Measurements from ENCODE around the gene SPIRE2. TPM values are rescaled to one million over a fixed set of nuclear protein-coding genes. Genes with fewer than 3 reads are reported as not detected.

The SPIRE2 gene
- total and polyA plus RNA-seq, 2 of the 4 experiments (the other 2 are of a cell fraction), result 0.72 to 1.9 TPM

DNA sequence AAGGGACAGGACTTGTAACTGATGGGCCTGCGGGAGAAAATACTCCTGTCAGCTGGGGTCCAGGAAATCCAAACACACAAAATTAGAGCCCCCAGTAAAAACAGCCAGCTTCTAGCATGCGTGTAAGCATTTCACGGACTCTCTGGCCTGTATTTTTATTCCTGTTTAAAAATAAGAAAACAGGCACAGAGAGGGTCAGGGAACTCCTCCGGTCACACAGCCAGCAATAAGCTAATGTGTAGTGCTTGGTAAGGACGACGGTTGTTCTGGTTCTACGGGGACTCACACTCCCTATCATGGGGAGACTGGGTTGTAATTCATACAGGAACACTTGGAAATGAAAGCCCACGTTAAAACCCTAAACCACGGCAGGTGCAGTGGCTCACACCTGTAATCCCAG is 43.6 kb downstream of the SPIRE2 start:
- Histone ChIP-seq H3K36me3 (ENCODE audit: control insufficient read depth, insufficient read depth, low read length) (peaks cover 15% of the 10 kb centered on the region), H3K4ac (ENCODE audit: low read depth, low read length) (no peak overlapping the region), H2BK120ac (ENCODE audit: low read depth, low read length) (no peak overlapping the region), H2AK5ac (ENCODE audit: low read depth, low read length) (no peak overlapping the region), H4K8ac (ENCODE audit: low read depth in 2 of 2, low read length in 2 of 2) (no peak overlapping the region), H3K4me3 (ENCODE audit: insufficient read depth, low read depth, low read length) (no peak overlapping the region), H3K9me1 (ENCODE audit: insufficient read depth, low read length) (peaks cover 4% of the 10 kb centered on the region; the same call in 1 of the 2 replicates), H3K27ac (ENCODE audit: insufficient read depth, low read length) (no peak overlapping the region), H2BK15ac (ENCODE audit: low read depth, low read length) (no peak overlapping the region), H2BK20ac (ENCODE audit: low read depth, low read length) (no peak overlapping the region), H4K20me1 (ENCODE audit: insufficient read depth, low read length) (peaks cover 29% of the 10 kb centered on the region), H3K9ac (ENCODE audit: low read depth, low read length) (no peak overlapping the region), H2AFZ (replicated peaks; ENCODE audit: low read length, poor library complexity) (no peak overlapping the region), H4K91ac (ENCODE audit: insufficient read depth, low read depth, low read length) (no peak overlapping the region), H2BK5ac (ENCODE audit: low read depth, low read length, poor library complexity, severe bottlenecking) (no peak overlapping the region), H2AK9ac (replicated peaks; ENCODE audit: low read depth, low read length, poor library complexity) (no peak overlapping the region), H3K4me1 (ENCODE audit: control insufficient read depth, insufficient read depth, low read length) (peaks cover 9% of the 10 kb centered on the region), H3K4me2 (ENCODE audit: low read depth, low read length) (no peak overlapping the region), H3K56ac (ENCODE audit: extremely low read depth, insufficient read depth, low read length) (no peak overlapping the region), H3K18ac (ENCODE audit: low read depth, low read length) (no peak overlapping the region), H4K5ac (ENCODE audit: low read depth, low read length) (no peak overlapping the region), H3K23ac (ENCODE audit: low read depth, low read length) (no peak overlapping the region), H3K27me3 (ENCODE audit: control insufficient read depth, insufficient read depth, low read length) (no peaks in the 10 kb centered on the region), H3K79me1 (ENCODE audit: low read depth in 1 of 2, low read length in 2 of 2) (peaks cover 9 to 39% of the 10 kb centered on the region in 2 experiments), H3K14ac (replicated peaks; ENCODE audit: low read depth, low read length) (no peak overlapping the region), H3K9me3 (ENCODE audit: control insufficient read depth, insufficient read depth, low read length) (peaks cover 5% of the 10 kb centered on the region)
- TF ChIP-seq, protein P1, sequence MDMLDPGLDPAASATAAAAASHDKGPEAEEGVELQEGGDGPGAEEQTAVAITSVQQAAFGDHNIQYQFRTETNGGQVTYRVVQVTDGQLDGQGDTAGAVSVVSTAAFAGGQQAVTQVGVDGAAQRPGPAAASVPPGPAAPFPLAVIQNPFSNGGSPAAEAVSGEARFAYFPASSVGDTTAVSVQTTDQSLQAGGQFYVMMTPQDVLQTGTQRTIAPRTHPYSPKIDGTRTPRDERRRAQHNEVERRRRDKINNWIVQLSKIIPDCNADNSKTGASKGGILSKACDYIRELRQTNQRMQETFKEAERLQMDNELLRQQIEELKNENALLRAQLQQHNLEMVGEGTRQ (IDR thresholded peaks at IDR 0.05; ENCODE audit: low read depth, low read length), result no peak
- TF ChIP-seq MAFK (IDR thresholded peaks at IDR 0.05; ENCODE audit: low read depth, low read length), result no peak
- TF ChIP-seq FOS (IDR thresholded peaks at IDR 0.05; ENCODE audit: low read depth, low read length), result no peak
- no peak for TF ChIP-seq BHLHE40 (IDR thresholded peaks at IDR 0.05; ENCODE audit: low read depth, low read length)
- TF ChIP-seq, protein P2, sequence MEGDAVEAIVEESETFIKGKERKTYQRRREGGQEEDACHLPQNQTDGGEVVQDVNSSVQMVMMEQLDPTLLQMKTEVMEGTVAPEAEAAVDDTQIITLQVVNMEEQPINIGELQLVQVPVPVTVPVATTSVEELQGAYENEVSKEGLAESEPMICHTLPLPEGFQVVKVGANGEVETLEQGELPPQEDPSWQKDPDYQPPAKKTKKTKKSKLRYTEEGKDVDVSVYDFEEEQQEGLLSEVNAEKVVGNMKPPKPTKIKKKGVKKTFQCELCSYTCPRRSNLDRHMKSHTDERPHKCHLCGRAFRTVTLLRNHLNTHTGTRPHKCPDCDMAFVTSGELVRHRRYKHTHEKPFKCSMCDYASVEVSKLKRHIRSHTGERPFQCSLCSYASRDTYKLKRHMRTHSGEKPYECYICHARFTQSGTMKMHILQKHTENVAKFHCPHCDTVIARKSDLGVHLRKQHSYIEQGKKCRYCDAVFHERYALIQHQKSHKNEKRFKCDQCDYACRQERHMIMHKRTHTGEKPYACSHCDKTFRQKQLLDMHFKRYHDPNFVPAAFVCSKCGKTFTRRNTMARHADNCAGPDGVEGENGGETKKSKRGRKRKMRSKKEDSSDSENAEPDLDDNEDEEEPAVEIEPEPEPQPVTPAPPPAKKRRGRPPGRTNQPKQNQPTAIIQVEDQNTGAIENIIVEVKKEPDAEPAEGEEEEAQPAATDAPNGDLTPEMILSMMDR (conservative IDR thresholded peaks at IDR 0.05; ENCODE audit: low read depth, low read length), result no peak
- no peak for TF ChIP-seq MXI1 (IDR thresholded peaks at IDR 0.05; ENCODE audit: borderline replicate concordance, low read depth, low read length)
- TF ChIP-seq NFE2L2 (IDR thresholded peaks at IDR 0.05; ENCODE audit: low read depth, low read length), result no peak
- TF ChIP-seq POLR2A (IDR thresholded peaks at IDR 0.05; ENCODE audit: low read depth, low read length), result no peak
- no peak for TF ChIP-seq RFX5 (IDR thresholded peaks at IDR 0.05; ENCODE audit: low read depth, low read length)
- TF ChIP-seq CHD1 (IDR thresholded peaks at IDR 0.05; ENCODE audit: low read depth, low read length), result no peak
- TF ChIP-seq RCOR1 (IDR thresholded peaks at IDR 0.05; ENCODE audit: insufficient replicate concordance, low read length), result no peak
- TF ChIP-seq, protein P3, sequence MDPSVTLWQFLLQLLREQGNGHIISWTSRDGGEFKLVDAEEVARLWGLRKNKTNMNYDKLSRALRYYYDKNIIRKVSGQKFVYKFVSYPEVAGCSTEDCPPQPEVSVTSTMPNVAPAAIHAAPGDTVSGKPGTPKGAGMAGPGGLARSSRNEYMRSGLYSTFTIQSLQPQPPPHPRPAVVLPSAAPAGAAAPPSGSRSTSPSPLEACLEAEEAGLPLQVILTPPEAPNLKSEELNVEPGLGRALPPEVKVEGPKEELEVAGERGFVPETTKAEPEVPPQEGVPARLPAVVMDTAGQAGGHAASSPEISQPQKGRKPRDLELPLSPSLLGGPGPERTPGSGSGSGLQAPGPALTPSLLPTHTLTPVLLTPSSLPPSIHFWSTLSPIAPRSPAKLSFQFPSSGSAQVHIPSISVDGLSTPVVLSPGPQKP (IDR thresholded peaks at IDR 0.05; ENCODE audit: borderline replicate concordance, low read depth, low read length), result no peak
- no peak for TF ChIP-seq MAZ (IDR thresholded peaks at IDR 0.05; ENCODE audit: borderline replicate concordance, low read depth, low read length)
- TF ChIP-seq CEBPB (IDR thresholded peaks at IDR 0.05; ENCODE audit: low read depth, low read length), result no peak
- no peak for TF ChIP-seq RAD21 (IDR thresholded peaks at IDR 0.05; ENCODE audit: low read length)
- WGBS, 2 experiments (ENCODE audit: extremely low coverage in 2 of 2, insufficient read length in 1 of 2), result no CpG with 5 or more reads among the region's 9 CpGs
- no peak for ATAC-seq (ENCODE audit: low read depth)
- in situ Hi-C loops (cut with MboI; ENCODE audit: low sequenced_read_pairs) (no loop called here), intact Hi-C loops (cut with micrococcal nuclease) (no loop called here), dilution Hi-C loops (cut with HindIII; ENCODE audit: low sequenced_read_pairs, unreplicated experiment) (no loop called here)
- no TSS peak for BruUV-seq (replicated peaks)
- POLR2A ChIA-PET (ENCODE audit: unreplicated experiment), result no interaction called here
- DNase-seq, result no peak
- CTCF ChIA-PET, result no interaction called here

All from IMR-90 (cell line).